ENCODE data around the gene C16orf89.

GRCh38 chr16:5008311-5008731 lies 57.4 kb downstream of the C16orf89 start:
- TF ChIP-seq CTCF (conservative IDR thresholded peaks at IDR 0.05) (no peak), EZH2 (IDR thresholded peaks at IDR 0.05; ENCODE audit: low read depth) (no peak)

Data from PC-9 (cell line).